A549 (cell line): ENCODE data around the gene QRICH2.
"Not testable (repeated sequence)": the region's sequence is repeated elsewhere in the genome, so short reads cannot be mapped to it uniquely, and the experiment has no call there.

ENCODE experiments used
- BCL3 ChIP-seq: fragments of >200 bp; sonication (Bioruptor Twin); formaldehyde crosslinking; IDR thresholded peaks from 3 replicates; pipeline ENCODE4 v1.6.1; 2016
- BHLHE40 ChIP-seq: IDR thresholded peaks from 2 replicates; pipeline ENCODE4 v1.6.1; 2012; ENCODE audit warnings: low read depth, low read length, inconsistent platforms
- CBX8 ChIP-seq: fragments of 200-600 bp; sonication (generic); IDR thresholded peaks from 2 replicates; pipeline ENCODE4 v1.6.1; 2016
- CEBPB ChIP-seq, 2 experiments: fragments of >200 bp in 1 of 2; sonication (Bioruptor Twin) in 1 of 2; formaldehyde crosslinking in 1 of 2; IDR thresholded peaks; 2 replicates each; pipeline ENCODE4 v1.6.1; 2012 to 2016
- CTCF ChIP-seq: fragments of >200 bp; sonication (Bioruptor Twin); formaldehyde crosslinking; IDR thresholded peaks from 3 replicates; pipeline ENCODE4 v1.5.1; 2016
- ESRRA ChIP-seq: fragments of 150-350 bp; IDR thresholded peaks from 2 replicates; pipeline ENCODE4 v1.6.1; 2014; ENCODE audit warnings: mild to moderate bottlenecking, low read length, borderline replicate concordance
- FOSL2 ChIP-seq, 2 experiments: fragments of 450-650 bp in 1 of 2; fragments of >200 bp in 1 of 2; sonication (Bioruptor Twin) in 1 of 2; formaldehyde crosslinking; IDR thresholded peaks; 2 replicates each; pipeline versions ENCODE4 v1.5.0 to v1.6.1; 2016 to 2020; ENCODE audit warnings: mild to moderate bottlenecking in 1 of 2, moderate library complexity in 1 of 2
- PBX3 ChIP-seq: IDR thresholded peaks from 2 replicates; pipeline ENCODE4 v1.6.1; 2012
- POLR2A ChIP-seq: IDR thresholded peaks from 2 replicates; pipeline ENCODE4 v1.6.1; 2012; ENCODE audit warnings: mild to moderate bottlenecking, low read length
- RAD21 ChIP-seq, 2 experiments: fragments of >200 bp in 1 of 2; sonication (Bioruptor Twin) in 1 of 2; formaldehyde crosslinking in 1 of 2; IDR thresholded peaks in 1 of 2; conservative IDR thresholded peaks in 1 of 2; 2 replicates in 1 of 2; 3 replicates in 1 of 2; pipeline ENCODE4 v1.6.1; 2012 to 2018; ENCODE audit warnings: inconsistent platforms in 1 of 2
- REST ChIP-seq: fragments of 200-600 bp; sonication (generic); IDR thresholded peaks from 2 replicates; pipeline ENCODE4 v1.6.1; 2016; ENCODE audit warnings: antibody characterized with exemption, mild to moderate bottlenecking, moderate library complexity
- RNF2 ChIP-seq: fragments of 200-600 bp; sonication (generic); IDR thresholded peaks from 2 replicates; pipeline ENCODE4 v1.6.1; 2016; ENCODE audit warnings: low read depth, mild to moderate bottlenecking, antibody characterized with exemption, moderate library complexity, borderline replicate concordance

- not testable (repeated sequence) for TF ChIP-seq CTCF; RAD21 (conservative IDR thresholded peaks at IDR 0.05 in 1 of 2, IDR thresholded peaks at IDR 0.05 in 1 of 2); RNF2; BCL3; POLR2A; CEBPB (IDR thresholded peaks at IDR 0.05); ESRRA; BHLHE40; REST; CBX8; FOSL2 (IDR thresholded peaks at IDR 0.05); FOSL2 (CRISPR knock-in tag; IDR thresholded peaks at IDR 0.05); PBX3
Observed at GRCh38 chr17:76346936-76347335, 38.9 kb upstream of the QRICH2 start.
